Measurements from ENCODE around the gene TASOR.

Gene TASOR

GRCh38 chr3:56688191-56688590 lies 5.1 kb upstream of the TASOR start:
- DNase-seq (ENCODE audit: low spot score) = no peak

DNA sequence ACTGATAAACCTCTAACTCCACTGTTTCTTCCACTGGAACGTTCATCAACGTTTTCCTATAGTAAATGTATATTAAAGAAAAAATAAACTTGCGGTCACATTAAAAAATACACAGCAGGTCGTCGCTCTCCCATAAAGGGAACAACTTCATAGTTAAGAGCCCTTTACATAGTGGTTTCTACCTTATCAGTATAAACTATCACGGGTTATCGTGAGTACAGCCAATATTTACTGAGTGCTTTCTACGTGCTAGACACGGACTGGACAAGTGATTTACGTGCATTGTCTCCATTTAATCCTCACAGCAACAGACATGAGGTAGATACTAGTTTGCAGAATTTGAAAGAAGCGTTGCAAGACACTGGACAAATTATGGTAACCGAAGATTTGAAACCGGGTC lies 964 bp upstream of the TASOR start:
- DNase-seq (ENCODE audit: low spot score) = no peak

DNA sequence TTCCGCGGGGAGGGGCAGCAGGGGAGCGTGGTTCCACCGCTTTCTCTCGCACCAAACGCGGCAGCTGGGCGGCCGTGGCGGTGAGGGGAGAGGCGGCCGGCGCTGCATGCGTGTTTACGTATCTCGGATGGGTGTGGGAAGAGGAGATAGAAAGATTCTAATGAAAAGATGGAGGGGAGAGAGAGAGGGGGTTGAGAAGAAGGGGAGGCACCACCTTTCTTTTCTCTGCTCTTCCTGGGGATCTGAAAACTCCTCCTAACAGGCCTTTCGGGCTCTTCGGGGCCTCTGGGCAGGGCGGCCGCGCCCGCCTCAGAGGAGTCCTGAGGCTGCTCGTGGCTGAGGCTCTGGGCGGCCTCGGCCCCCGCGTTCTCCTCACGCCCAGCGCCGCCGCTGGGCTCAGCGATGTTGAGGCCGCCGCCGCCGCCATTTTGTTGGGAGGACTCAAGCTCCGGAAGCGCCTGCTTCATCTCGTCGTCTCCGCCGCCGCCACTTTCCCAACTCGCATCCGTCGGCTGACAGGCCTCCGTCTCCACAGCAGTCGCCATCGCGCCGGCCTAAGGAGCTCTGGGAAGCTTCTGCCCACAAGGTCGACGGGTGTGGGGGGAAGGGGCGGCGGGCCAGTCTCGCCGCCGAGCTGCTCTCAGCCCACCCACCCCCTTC lies 473 bp downstream of the TASOR start:
- peak; percentile 84 for DNase-seq (ENCODE audit: low spot score)

- no peak for DNase-seq (ENCODE audit: low spot score)
Measured at GRCh38 chr3:56681984-56682461, 1.0 kb downstream of the TASOR start.

- no peak for DNase-seq (ENCODE audit: low spot score)
Measured at GRCh38 chr3:56680054-56680580, 2.9 kb downstream of the TASOR start.

- no peak for DNase-seq (ENCODE audit: low spot score)
Measured at GRCh38 chr3:56677286-56677685, 5.8 kb downstream of the TASOR start.

DNA sequence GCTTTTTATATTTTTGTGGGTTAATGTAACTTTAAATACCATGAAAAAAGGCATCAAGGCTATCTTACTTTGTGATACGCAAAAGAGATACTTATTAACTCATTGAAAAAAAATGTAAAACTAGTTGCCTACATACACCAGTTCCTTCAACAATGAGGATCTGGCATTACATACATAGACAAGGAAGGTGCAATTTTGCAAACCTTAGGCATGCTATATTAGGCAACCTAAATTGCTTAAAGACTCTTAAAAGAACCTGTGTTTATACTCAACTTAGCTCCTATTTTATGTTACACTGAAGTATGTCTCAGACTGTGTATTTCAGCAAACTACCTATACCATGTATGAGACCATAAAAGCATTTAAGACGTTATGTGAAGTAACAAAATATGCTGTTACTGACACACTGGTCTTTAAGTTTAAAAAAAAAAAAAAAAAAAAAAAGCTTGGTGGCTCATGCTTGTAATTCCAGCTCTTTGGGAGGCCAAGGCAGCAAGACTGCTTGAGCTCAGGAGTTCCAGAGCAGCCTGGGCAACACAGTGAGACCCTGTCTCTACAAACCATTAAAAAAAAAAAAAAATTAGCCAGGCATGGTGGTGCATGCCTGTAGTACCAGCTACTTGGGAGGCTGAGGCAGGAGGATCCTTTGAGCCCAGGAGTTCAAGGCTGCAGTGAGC lies 9.1 kb downstream of the TASOR start:
- DNase-seq (ENCODE audit: low spot score) = no peak

DNA sequence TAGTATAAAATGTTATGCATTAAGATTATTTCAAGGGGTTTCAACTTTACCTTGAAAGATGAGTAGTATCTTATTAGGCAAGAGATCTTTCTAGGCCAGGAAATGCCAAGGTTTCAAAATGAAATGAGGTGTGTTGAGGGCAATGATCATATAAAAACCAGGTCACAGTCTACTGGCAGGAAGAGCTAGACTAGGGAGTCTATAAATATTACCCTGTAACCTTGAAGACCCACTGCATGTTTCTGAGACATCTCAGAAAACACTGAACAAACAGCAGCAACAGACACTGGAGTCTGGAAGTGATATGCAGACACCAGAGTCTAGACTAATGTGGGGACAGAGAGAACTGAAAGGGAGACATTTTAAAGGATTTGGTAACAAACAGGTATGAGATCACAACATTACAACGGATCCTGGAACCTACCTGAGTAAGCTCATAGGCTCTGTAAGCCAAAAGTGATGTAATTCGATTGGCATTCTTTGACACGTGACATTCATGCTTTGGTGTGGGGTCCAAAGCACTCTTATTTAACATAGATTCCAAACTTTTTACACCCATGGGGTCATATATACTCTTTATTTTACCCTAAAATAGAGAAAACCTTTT lies 15.0 kb downstream of the TASOR start:
- DNase-seq (ENCODE audit: low spot score) = peak; percentile 71

DNA sequence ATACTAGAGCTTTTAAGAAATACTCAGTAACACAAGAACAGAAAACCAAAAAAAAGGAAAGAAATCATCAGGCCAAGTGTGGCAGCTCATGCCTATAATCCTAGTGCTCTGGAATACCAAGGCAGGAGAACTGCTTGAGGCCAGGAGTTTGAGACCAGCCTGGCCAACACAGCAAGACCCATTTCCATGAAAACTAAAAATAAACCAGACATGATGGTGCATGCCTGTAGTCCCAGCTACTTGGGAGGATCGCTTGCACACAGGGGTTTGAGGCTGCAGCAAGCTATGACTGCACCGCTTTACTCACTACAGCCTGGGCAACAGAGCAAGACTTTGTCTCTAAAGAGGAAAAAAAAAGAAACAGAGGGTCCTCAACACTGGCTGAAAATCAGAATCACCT lies 18.2 kb downstream of the TASOR start:
- DNase-seq (ENCODE audit: low spot score) = no peak

GRCh38 chr3:56655709-56656108 lies 27.4 kb downstream of the TASOR start:
- DNase-seq (ENCODE audit: low spot score) = no peak

DNA sequence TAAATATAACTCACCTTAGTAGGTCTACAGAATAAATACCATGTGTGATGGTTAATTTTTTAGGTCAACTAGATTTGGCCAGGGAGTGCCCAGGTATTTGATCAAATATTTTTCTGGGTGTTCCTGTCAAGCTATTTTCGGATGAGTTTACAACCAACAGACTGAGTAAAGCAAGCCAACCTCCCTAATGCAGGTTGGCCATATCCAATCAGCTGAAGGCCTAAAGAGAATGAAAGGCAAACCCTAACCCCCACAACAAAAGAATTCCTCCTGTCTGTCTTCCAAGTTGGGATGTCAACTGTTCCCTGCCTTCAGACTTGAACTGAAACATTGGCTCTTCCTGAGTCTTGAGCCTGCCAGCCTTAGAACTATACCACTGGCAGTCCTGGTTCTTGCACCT lies 28.6 kb downstream of the TASOR start:
- no peak for DNase-seq (ENCODE audit: low spot score)

DNA sequence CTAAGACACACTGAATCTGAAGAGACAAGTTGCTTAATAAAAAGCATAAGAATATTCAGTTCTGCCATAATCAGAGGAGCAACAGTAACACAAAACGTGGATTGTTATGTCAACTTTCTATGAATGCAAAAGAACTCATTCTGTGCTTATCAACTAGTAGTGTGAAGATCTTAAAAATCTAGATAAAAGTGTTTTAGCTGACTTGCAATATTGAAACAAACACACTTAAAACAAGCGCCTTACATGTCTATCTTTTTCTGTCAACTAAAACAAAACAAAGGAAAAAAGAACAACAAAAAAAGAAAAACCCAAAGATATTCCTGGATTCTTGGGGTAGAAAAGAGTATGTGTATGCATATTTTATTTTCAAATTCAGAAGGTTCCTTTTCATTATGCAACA lies 37.7 kb downstream of the TASOR start:
- no peak for DNase-seq (ENCODE audit: low spot score)

GRCh38 chr3:56633602-56634535 lies 49.2 kb downstream of the TASOR start:
- DNase-seq (ENCODE audit: low spot score) = no peak

All from kidney tubule cell (primary cell).